Pancreas (tissue), 10 donors: Measurements from ENCODE around the gene VMAC. TPM values are rescaled to one million over a fixed set of nuclear protein-coding genes. Genes with fewer than 3 reads are reported as not detected.

Experiments
- ATAC-seq, 4 donors: fragments of 200-7000 bp; cut with Tn5 transposase; one replicate each; pipeline versions ENCODE4 v1.8.0 to v1.9.1; 2020; ENCODE audit warnings: mild to moderate bottlenecking in 4 of 4, moderate library complexity in 4 of 4
- DNase-seq, 6 donors: peaks; one replicate each; pipeline ENCODE4 v3.0.0-alpha.2; 2020
- FAIRE-seq: peaks from 2 replicates; lab custom pipeline; 2012; peaks lifted over from hg19 to GRCh38; lab: Jason Lieb, UNC
- H3K27ac ChIP-seq, 4 donors: fragments of 200-600 bp; sonication (generic); 1 replicate in 3 of 4; 2 replicates in 1 of 4; pipeline versions ENCODE4 v1.5.0 to v1.8.0; 2020
- H3K27me3 ChIP-seq, 4 donors: fragments of 200-600 bp; one replicate each; pipeline ENCODE4 v1.8.0; 2021
- H3K36me3 ChIP-seq, 3 donors: fragments of 200-600 bp; sonication (generic) in 1 of 3; one replicate each; pipeline versions ENCODE4 v1.5.0 to v1.8.0; 2020 to 2021
- H3K4me1 ChIP-seq, 3 donors: fragments of 200-600 bp; one replicate each; pipeline ENCODE4 v1.8.0; 2021
- H3K4me3 ChIP-seq, 4 donors: fragments of 200-600 bp; sonication (generic) in 2 of 4; one replicate each; pipeline versions ENCODE4 v1.5.0 to v1.8.0; 2020 to 2021
- H3K9me3 ChIP-seq, 4 donors: fragments of 200-600 bp; one replicate each; pipeline ENCODE4 v1.8.0; 2021
- WGBS, 2 donors: extraction: QIAGEN DNeasy Blood & Tissue Kit; methylation state at CpG; one replicate each; pipeline ENCODE4 v1.1.7; 2013; 5-methylcytosine and 5-hydroxymethylcytosine counted together
- intact Hi-C, 3 donors: fragments of 100-400 bp; cut with DNase I; formaldehyde crosslinking; loops; one replicate each; pipeline versions ENCODE4 v1.11.1 to v1.14.2; 2022
- polyA plus RNA-seq, 2 donors: library from polyadenylated mRNA; stranded (reverse); fragments of 200-250 nt; gene quantifications; one replicate each; pipeline ENCODE4 v1.2.3, GENCODE V29; 2013
- total RNA-seq, 6 donors: library from RNA; stranded (reverse); fragmentation: NEBNext Ultra II Directional in 4 of 6; extraction: Animal tissue kit (Norgen Biotek cat#: 25700) in 4 of 6; gene quantifications; one replicate each; pipeline versions ENCODE4 v1.2.1 to v1.2.4, GENCODE V29; 2021 to 2023
- TF ChIP-seq, protein P1 (sequence below), 4 donors: fragments of 200-600 bp; sonication (generic) in 3 of 4; IDR thresholded peaks; one replicate each; pipeline versions ENCODE4 v1.5.0 to v1.8.0; 2021; ENCODE audit warnings: antibody characterized with exemption in 4 of 4
- donor health status: healthy with polysubstance abuse.
- donor health status: DM: no; HTN: no; CAD: no; lungs with moderate emphysema.
- donor health status: DM: no; HTN: no; CAD: no.
- donor health status: control.
- donor health status: control.
- donor health status: Bipolar disorder and iron deficiency.
- donor health status: DM: yes; HTN: yes; CAD: no.
- donor health status: DM: no; HTN: no; CAD: no.
- donor health status: DM: no; HTN: no; CAD: no.
- donor health status: DM: yes; HTN: yes; CAD: no.

The VMAC gene
- total and polyA plus RNA-seq, 8 donors = 2.9 to 10.1 (median 4.6) TPM

DNA sequence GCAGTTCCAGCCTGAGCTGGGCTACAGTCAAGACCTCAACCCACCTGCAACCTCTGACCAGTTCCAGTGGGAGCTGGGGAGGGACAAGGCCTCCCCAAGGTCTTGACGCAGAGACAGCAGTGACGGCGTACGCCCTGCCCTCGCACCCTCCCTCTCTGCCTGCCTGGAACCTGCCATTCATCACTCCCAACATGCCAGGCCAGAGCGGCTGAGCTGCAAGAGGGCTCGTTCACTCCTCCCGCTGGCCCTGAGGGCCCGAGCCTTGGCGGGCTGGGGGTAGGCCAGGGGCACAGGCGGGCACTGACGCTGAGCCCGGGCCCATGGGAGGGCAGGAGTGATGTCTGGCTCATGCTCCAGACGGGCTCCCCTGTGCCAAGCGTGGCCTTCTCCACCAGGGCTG is 9.3 kb upstream of the VMAC start:
- no peak for ATAC-seq
- TF ChIP-seq, protein P1, sequence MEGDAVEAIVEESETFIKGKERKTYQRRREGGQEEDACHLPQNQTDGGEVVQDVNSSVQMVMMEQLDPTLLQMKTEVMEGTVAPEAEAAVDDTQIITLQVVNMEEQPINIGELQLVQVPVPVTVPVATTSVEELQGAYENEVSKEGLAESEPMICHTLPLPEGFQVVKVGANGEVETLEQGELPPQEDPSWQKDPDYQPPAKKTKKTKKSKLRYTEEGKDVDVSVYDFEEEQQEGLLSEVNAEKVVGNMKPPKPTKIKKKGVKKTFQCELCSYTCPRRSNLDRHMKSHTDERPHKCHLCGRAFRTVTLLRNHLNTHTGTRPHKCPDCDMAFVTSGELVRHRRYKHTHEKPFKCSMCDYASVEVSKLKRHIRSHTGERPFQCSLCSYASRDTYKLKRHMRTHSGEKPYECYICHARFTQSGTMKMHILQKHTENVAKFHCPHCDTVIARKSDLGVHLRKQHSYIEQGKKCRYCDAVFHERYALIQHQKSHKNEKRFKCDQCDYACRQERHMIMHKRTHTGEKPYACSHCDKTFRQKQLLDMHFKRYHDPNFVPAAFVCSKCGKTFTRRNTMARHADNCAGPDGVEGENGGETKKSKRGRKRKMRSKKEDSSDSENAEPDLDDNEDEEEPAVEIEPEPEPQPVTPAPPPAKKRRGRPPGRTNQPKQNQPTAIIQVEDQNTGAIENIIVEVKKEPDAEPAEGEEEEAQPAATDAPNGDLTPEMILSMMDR (IDR thresholded peaks at IDR 0.05) = no peak
- no peak overlapping the region for H3K4me3 ChIP-seq
- no peaks in the 10 kb centered on the region for H3K27me3 ChIP-seq
- intact Hi-C loops = loop anchor here in 1 of 3 donors (5.0 kb wide), 1 partner anchor 83 kb away; no protein-coding TSS in a partner anchor
- no peak overlapping the region for H3K27ac ChIP-seq
- no peak for FAIRE-seq
- peak in 1 of 6 donors; percentile 65 for DNase-seq
- 78 to 81% methylated on average over 13 to 15 of the region's 15 CpGs for WGBS, 2 donors
- no peaks in the 10 kb centered on the region for H3K9me3 ChIP-seq
- H3K36me3 ChIP-seq = peaks cover 0 to 16% (median 12%) of the 10 kb centered on the region in 3 donors
- no peaks in the 10 kb centered on the region for H3K4me1 ChIP-seq

DNA sequence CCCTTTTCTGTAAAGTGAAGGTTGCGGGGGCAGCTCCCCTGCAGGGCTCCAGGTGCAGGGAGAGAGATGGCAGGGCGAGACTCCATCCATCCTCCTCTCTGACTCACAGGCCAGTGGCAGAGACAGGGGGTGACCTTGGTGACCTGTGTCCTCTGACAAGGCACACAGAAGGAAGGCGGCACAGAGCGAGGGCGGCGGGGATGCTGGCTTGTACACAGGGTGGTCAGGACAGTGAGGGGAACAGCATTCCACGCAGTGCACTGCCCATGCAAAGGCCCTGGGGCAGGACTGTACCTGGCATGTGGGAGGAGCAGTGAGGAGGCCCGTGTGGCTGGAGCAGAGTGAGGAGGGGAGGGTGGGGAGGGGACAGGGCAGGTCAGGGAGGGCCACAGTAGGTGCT is 8.8 kb upstream of the VMAC start:
- no peak overlapping the region for H3K4me3 ChIP-seq
- H3K27me3 ChIP-seq = no peaks in the 10 kb centered on the region
- peak in 1 of 6 donors; percentile 70 for DNase-seq
- WGBS, 2 donors = 89 to 93% methylated on average over 8 of the region's 8 CpGs
- no peak for ATAC-seq
- FAIRE-seq = no peak
- intact Hi-C loops = loop anchor here in 1 of 3 donors (5.0 kb wide), 1 partner anchor 84 kb away; no protein-coding TSS in a partner anchor
- H3K36me3 ChIP-seq = peaks cover 0 to 16% (median 12%) of the 10 kb centered on the region in 3 donors
- H3K9me3 ChIP-seq = no peaks in the 10 kb centered on the region
- H3K4me1 ChIP-seq = no peaks in the 10 kb centered on the region
- no peak overlapping the region for H3K27ac ChIP-seq
- TF ChIP-seq, protein P1 (IDR thresholded peaks at IDR 0.05) = no peak

DNA sequence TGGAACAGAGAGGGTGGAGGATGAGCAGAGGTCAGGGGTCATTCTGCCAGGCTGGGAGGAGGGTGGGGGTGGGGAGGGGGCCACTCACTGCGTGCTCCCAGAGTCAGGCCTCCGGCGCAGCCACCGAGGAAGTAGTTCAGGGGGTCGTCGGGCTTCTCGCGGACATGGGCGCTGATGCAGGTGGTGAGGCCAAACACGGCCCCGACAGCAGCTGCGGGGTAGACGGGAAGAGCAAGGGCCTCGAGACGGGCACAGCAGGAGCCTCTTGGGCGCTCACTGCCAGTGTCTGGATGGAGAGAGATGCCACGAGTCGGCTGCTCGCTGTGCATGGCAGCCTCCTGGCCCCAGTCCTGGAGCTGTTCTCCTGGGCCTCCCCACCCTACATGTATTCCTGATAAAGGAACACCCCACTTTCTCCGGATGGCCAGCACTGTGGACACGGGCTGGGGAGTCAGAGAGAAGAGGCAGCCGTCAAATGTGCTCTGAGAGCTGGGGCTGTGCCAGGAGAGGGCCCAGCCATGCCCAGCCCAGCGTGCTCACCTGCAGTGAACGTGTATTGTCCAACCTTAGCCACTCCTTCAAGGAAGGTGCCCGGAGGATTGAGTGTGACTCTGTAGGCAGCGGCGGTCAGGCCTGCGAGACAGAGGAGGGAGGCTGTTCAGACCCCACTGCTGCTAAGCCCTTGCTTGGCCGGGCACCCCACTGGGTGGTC is 8.2 kb upstream of the VMAC start:
- WGBS, 2 donors = 91 to 94% methylated on average over 29 of the region's 29 CpGs
- no peaks in the 10 kb centered on the region for H3K4me1 ChIP-seq
- no peak for FAIRE-seq
- no peaks in the 10 kb centered on the region for H3K9me3 ChIP-seq
- peaks cover 0 to 16% (median 12%) of the 10 kb centered on the region in 3 donors for H3K36me3 ChIP-seq
- TF ChIP-seq, protein P1 (IDR thresholded peaks at IDR 0.05) = no peak
- peak in 1 of 6 donors; percentile 63 for DNase-seq
- H3K4me3 ChIP-seq = no peak overlapping the region
- H3K27me3 ChIP-seq = no peaks in the 10 kb centered on the region
- no peak overlapping the region for H3K27ac ChIP-seq
- intact Hi-C loops = loop anchor here in 1 of 3 donors (5.0 kb wide), 1 partner anchor 84 kb away; no protein-coding TSS in a partner anchor
- ATAC-seq = no peak

DNA sequence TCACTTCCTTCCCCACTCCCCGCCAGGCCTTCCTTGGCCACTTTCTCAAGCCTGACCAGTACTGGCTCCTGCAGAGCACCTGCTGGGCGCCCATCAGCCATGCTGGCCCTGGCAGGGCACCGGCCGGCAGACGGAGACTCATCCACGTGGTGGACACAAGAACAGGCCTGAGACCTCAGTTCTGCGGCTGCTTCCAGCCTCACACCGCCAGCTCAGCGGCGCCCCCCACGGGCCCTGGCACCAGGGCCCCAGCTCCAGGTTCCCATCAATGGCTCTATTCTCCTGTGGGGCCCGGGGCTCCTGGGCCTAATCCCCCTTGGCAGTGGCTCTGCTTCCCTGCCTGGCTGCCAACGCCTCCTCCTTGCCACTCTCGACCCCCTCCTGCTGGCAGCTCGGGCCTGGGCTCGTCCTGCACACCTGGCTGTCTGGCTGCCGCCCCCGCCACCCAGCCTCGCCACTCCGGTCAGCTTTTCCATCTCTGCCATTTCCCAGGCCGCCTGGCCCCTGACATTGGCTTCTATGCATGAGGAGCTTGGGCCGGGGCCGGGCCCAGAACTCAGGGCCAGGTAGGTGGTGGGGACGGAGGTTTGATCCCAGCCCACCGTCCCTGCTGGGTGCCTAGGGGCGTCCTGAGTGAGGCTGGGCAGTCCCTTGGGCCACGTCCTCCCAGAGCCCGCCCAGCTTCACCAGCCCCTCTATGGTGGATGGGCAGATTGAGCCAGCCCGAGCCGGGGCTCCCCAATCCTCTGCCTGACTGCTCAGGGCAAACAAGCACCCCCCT is 7.3 kb upstream of the VMAC start:
- intact Hi-C loops = loop anchor here in 1 of 3 donors (5.0 kb wide), 1 partner anchor 85 kb away; no protein-coding TSS in a partner anchor
- Histone ChIP-seq H3K4me1 (no peaks in the 10 kb centered on the region), H3K4me3 (no peak overlapping the region), H3K36me3 (peaks cover 0 to 16% (median 12%) of the 10 kb centered on the region in 3 donors), H3K9me3 (no peaks in the 10 kb centered on the region), H3K27me3 (no peaks in the 10 kb centered on the region), H3K27ac (no peak overlapping the region)
- DNase-seq = no peak
- ATAC-seq = no peak
- TF ChIP-seq, protein P1 (IDR thresholded peaks at IDR 0.05) = no peak
- 94 to 96% methylated on average over 30 of the region's 30 CpGs for WGBS, 2 donors
- no peak for FAIRE-seq
